NCI-H2227 (cell line): Measurements from ENCODE around the gene SAMD8.
"Not testable (repeated sequence)": the region's sequence is repeated elsewhere in the genome, so short reads cannot be mapped to it uniquely, and the experiment has no call there.

Experiments used
- DNase-seq: peaks from one replicate; lab custom pipeline; 2025; ENCODE audit not compliant: unreplicated experiment; lab: John Stamatoyannopoulos, UW

Gene SAMD8

DNA sequence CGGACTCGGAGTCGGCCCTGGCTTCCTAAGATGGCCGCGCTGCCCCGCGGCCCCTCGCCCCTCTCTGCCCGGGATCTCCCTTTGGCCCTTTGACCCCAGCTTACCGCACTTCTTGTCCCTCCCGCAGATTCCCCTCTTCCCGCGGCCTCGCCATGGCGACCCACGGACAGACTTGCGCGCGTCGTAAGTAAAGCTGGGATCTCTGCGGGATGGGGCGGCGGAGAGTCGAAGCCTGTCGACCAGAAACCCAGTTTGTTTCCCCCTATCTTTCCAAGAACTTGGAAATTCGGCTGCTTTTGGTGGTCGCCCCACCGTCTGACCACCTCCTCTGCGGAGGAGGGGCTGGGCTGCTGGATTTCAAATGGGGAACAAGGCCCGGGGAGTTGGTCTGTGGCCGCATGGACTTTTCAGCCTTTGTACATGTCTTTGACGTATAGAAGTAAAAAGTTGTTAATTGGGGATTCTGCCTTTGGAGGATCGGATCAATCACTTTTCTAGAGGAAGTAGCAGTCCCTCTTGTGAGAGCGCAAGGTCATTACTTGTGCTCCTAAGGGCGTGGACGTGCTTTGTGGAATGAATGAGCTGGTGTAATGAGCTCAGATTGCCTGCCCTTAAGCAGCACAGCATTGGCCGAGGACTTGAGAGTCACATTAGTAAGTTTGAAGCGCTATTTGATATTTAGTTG lies 99.7 kb downstream of the SAMD8 start:
- no peak for DNase-seq

DNA sequence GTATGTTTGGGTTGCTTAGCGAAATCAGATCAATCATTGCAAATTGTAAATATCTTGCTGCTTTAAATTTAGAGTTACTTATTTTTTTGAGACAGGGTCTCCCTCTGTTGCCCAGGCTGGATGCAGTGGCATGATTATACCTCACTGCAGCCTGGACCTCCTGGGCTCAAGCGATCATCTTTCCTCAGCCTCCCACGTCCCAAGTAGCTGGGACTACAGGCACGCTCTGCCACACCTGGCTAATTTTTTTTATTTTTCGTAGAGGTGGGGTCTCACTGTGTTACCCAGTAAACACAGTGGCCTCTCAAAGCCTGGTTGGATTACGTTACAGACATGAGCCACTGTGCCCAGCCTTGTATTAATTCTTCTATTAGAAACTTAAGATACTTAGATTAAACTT lies 100.9 kb downstream of the SAMD8 start:
- no peak for DNase-seq

DNA sequence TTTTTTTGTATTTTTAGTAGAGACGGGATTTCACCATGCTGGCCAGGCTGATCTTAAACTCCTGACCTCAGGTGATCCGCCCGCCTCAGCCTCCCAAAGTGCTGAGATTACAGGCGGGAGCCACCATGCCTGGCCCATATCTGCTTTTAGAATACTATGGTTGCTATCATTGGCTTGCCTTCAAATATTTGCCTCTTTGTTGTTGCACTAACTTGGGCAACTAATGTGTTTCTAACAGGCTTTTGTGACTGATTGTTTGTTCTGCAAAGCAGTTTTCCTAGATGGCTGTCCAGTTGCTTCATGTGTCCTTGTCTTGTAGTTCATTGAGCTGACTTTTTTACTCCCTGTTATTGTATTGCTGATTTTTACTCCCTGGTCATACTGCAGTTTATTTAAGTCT lies 108.8 kb downstream of the SAMD8 start:
- no peak for DNase-seq

DNA sequence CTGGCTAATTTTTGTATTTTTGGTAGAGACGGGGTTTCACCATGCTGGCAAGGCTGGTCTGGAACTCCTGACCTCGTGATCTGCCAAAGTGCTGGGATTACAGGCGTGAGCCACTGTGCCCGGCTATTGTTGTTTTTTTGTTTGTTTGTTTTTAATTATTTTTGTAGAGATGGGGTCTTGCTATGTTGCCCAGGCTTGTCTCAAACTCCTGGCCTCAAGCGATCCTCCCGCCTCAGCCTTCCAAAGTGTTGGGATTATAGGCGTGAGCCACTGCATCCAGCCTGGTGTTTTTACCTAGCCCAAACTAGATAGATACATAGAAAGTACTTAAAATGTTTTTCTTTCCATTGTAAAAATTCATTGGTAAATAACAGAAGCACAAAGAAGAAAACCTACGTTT lies 110.0 kb downstream of the SAMD8 start:
- DNase-seq = not testable (repeated sequence)

DNA sequence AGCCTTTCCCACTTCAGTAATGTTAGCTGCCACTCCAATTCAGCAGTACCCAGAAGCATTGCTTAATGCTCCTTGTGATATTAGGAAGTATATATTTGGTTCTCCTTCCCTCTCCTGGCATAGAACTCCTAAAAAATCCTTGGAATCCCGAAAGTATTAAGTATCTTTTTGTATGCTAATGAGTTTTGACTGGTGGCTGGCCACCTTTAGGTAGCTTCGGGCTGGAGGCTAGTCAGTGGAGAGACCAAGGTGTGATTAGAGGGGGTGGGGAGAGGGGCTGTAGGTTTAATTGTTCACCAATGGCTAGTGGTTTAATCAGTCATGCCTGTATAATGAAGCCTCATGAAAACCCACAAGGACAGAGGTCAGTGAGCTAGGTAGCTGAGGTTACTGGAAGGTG lies 112.1 kb downstream of the SAMD8 start:
- DNase-seq = no peak

DNA sequence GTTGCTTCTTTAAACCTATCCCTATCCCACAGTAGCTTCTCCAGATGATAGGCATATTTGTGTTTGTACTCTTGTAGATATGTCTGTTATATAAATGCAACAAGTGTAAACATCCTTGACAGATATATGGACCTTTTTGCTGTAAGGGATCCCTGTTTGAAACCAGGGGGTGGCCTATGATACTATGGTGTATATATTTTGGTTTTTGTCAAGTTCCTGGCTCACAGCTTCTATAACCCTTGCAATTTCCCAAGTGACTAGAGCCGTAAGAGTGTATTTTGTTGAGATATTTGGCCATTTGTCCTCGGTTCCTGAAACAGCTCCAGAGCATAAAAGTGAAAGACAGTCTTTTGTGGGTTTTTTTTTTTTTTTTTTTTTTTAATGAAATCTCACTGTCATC lies 114.6 kb downstream of the SAMD8 start:
- no peak for DNase-seq

- no peak for DNase-seq
Measured at GRCh38 chr10:75226656-75227055, 115.2 kb downstream of the SAMD8 start.

DNA sequence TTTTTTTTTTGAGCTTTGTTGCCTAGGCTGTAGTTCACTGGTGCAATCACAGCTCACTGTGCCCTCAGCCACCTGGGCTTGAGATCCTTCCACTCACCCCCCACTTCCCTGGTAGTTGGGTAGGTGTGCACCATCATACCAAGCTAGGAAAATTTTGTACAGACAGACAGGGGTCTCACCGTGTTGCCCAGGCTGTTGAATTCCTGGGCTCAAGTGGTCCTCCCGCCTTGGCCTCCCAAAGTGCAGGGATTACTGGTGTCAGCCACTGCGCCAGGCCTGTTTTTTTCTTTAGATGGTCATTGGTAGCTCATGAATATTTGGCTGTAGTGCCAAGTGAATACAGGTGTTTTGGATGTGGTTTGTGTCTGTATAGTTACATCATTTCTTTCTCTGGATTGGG lies 116.8 kb downstream of the SAMD8 start:
- no peak for DNase-seq

- DNase-seq = no peak
Measured at GRCh38 chr10:75228834-75229233, 117.4 kb downstream of the SAMD8 start.

- no peak for DNase-seq
Measured at GRCh38 chr10:75229971-75230370, 118.5 kb downstream of the SAMD8 start.

DNA sequence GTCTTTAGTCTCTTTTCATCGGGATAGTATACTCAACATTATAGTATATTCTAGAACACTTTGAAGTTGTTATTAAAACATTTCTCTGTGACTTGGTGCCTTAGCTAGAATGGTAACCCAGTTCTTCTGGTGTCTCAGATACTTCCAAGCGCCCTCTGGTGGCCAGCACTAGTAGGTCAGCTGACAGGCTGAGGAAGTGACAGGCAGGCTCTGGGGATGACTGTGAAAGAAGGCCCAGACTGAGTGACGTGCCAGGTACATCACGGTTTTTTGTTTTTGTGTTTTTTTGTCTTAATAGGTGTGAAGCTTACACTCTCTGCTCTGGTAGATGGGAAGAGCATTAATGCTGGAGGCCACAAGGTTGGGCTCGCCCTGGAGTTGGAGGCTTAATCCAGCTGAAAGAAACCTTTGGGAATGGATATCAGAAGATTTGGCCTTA lies 119.2 kb downstream of the SAMD8 start:
- peak; percentile 88 for DNase-seq
